ENCODE results near the gene CD9.
A peak's percentile ranks its signal among the peaks of the same experiment; 100 is the strongest.

The CD9 gene

DNA sequence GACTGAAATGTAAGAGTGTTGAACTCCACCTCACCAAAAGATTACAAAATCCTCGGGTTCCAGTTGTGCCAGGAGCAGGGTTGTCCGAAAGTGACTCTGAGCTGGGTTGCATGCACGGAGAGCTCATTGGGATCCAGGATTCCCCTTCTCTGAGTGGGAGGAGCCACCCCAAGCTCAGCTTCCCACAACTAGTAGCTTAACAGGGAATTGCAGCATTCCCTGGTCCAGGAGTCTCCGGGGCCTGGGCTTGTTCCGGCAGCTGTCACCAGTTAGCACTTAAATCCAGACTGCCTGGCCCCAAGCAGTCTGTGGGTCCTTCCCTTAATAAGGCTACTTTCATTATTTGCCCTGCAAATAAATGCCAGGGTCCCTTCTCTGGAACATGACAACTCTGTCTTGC, 50.1 kb downstream of the CD9 start:
- no peak for DNase-seq

- DNase-seq = peak; percentile 38
Observed at GRCh38 chr12:6253278-6253677, 53.1 kb downstream of the CD9 start.

DNA sequence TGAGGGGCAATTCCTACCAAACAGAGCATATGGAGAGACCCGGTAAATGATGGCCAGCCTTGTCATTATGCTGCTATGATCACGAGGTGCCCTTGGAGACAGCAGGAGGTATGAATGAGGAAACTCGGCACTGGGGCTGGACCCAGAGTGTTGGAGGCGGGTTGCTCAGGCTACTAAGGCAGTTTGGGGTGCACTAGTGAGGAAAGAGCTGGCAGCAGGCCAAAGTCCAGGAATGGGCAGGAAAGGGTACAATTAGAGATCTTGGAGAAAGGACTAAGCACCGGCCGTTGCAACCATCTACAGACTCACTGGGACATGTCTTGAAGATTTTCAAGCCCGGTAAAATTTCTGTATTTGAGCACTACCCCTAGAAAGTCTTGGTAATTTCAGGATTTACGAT, 54.3 kb downstream of the CD9 start:
- no peak for DNase-seq

DNA sequence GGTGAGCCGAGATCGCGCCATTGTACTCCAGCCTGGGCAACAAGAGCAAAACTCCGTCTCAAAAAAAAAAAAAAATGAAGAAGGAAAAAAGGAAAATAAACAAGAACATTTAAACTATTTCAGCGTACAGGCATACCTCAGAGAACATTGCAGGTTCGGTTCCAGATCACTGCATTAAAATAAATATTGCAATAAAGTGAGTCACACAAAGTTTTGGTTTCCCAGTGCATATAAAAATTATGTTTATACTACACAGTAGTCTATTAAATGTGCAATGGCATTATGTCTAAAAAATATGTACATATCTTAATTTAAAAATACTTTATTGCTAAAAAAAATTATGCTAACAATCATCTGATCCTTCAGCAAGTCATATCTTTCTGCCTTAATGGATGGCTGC, 56.8 kb downstream of the CD9 start:
- DNase-seq = no peak

DNA sequence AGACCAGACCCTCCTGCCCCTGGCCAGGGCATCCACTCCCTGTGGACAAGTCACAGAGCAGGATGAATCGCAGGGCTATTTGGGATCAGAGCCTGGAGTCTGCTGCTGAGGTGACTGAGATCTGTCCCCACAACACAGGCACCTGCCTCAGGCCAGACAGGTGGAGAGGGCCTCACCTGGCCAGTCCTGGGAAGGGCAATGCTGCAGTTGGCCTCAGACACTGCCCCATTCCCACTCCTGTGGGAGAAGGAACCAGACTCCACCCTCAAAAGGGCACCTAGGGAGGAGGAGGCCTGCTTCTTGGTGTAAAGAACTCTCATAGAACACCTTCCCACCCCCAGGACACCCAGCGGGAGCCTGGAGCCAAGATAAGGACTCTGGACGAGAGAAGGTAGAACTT, 62.0 kb downstream of the CD9 start:
- no peak for DNase-seq

GRCh38 chr12:6262623-6263022, 62.4 kb downstream of the CD9 start:
- peak; percentile 29 for DNase-seq

- DNase-seq = peak; percentile 94
Observed at GRCh38 chr12:6263931-6264330, 63.7 kb downstream of the CD9 start.

DNA sequence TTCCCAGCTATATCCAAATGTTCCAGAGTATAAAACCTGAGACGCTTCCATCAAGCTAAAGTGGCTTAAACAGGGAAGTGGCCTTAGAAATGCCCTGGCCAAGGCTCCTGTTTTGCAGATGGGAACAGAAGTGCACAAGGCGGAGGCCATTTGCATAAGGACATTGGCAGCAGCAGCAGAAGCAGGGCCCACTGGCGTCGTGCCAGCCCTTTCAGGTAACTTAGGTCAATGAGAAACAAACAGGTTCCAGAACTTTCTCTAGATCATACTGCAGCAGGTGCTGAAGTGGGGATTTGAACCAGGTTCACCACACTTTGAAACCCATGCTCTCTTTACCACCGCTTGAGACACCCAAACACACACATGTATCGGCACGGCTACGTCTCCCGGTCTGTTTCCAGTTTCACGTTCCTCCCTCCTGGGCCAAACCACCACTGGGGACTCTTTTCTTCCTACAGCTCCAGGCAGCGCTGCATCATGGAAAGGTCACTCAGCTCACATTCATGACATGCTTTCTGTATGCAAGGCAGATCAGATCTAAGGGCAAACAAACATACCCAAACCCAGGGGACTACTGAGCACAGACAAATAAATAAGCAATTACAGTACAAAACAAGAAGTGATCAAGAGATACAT, 64.3 kb downstream of the CD9 start:
- no peak for DNase-seq

DNA sequence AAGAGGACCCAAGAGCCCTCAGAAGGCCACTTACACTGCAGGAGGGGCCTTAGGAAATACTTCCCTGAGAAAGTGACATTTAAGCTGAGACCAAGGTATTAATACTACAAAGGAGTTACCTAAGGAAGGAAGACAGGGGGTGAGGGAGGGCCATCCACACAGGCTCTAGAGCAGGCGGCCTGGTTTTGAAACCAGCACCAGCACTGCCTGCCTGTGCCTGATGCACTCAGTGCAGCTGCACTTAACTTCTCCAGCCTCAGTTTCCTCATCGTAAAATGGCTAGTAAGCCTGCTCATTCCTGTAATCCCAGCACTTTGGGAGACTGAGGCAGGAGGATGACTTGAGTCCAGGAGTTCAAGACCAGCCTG, 64.8 kb downstream of the CD9 start:
- DNase-seq = no peak

GRCh38 chr12:6266541-6266966, 66.4 kb downstream of the CD9 start:
- no peak for DNase-seq

DNA sequence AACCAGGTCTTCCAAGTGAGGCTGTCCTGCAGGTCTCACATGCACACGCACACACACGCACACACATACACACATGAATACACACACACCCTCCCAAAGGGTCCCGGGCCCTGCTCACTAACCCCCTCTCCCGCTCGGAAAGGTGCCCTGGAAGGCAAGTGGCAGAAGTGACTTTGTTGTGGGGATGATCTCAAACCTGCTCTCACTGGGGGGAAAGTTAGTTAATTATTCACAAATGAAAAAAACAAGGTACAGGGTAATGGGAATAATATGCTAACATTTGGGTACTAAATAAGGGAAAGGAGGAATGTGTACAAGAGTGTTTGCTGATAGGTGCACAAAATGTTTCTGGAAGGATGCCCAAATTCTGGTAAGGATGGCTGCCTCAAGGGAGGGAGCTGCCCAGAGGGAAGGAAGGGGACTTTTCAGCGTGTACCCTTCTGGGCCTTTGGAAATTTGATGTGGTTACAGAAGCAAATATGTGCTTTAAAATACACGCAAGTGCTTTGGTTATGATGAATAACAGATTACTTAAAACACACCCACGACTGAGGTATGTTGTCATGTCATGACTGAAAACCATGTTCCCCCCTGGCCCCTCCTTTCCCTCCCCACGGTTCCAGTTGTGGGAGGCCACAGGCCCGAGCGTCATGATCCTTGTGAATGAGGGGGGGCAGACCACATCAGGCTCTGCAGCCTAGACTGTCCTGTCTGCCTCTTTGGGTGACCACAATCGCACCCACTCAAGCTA, 66.9 kb downstream of the CD9 start:
- no peak for DNase-seq

GRCh38 chr12:6268484-6269157, 68.4 kb downstream of the CD9 start:
- DNase-seq = no peak

- DNase-seq = no peak
Observed at GRCh38 chr12:6269986-6270385, 69.8 kb downstream of the CD9 start.

GRCh38 chr12:6271281-6271680, 71.1 kb downstream of the CD9 start:
- no peak for DNase-seq

GRCh38 chr12:6272300-6273204, 72.4 kb downstream of the CD9 start:
- DNase-seq = no peak

- DNase-seq = no peak
Observed at GRCh38 chr12:6273205-6273540, 73.0 kb downstream of the CD9 start.

DNA sequence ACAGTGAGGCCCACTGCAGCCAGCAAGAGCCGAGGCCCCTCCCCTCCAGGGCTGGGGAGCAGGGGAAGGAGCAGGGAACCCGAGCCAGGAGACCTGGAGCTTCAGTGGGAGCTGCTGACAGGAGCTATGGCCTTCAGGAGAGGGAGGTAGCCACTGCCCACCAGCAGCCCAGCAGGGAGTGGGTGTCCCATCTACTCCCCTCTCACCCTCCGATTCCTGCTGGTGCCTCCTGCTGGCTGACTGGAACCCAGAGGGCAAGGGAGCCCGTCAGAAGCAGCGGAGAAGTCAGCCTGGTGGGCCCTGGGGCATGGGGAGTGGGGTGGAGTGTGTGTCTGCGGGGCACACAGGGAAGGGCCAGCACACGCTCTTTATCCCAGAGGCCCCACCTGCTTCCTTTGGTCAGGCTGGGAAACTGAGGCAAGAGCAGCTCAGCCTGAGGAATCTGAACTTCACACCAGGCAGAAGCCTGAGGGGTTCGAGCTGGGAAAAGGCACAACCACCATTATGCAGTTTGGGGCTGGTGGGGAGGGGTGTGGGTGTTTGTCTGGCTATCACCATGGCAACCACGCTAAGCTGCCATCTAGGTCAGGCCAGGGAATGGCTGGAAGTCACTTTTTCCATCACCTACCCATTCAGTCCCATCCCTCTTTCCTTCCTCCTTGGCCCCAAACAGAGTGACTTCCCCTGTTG, 73.5 kb downstream of the CD9 start:
- no peak for DNase-seq

- DNase-seq = no peak
Observed at GRCh38 chr12:6274231-6275221, 74.3 kb downstream of the CD9 start.

GRCh38 chr12:6275928-6276887, 76.0 kb downstream of the CD9 start:
- DNase-seq = no peak

DNA sequence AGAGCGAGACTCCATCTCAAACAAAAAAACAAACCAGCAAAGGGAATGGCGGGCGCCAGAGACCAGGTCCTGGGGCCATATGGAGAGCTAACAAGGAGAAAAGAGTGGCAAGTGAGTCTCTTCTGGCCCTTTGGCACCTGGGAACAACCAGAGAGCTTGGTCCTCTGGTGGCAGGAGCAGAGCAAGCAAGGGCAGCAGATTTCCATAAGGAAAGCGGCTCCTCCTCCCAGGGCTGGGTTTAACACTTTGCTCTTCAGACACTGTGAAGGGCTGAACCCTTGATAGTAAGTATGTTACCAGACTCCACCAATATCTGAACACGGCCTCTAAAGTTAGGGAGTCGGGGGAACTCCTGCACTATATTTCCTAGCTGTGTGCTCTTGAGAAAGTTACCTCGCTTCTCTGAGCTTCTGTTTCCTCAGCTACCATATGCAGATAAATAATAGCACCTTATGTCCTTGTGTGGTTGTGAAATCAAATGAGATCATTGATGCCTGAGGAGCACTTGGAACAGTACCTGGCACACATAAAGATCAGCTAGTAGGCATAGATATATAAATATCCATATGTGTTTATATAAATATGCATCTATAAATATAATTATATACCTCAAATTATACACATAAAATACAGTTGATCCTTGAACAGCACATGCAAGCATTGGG, 76.9 kb downstream of the CD9 start:
- DNase-seq = no peak

Data from OCI-M1 (cell line).